Epithelial cell of proximal tubule (primary cell): ENCODE results near the gene RHOBTB1. TPM values are rescaled to one million over a fixed set of nuclear protein-coding genes. Genes with fewer than 3 reads are reported as not detected.

Experiments used
- total RNA-seq: library from RNA; depleted of rRNA; stranded (reverse); fragments of >200 nt; gene quantifications from 2 replicates; pipeline ENCODE4 v1.2.3, GENCODE V29; 2015

The RHOBTB1 gene
- total RNA-seq, 1 donor from 2014 or later: 22.2 TPM

Other genes with a start within 250 kb of the RHOBTB1 start
- 127 and 141 TPM in 2 replicates for gene CDK1, start 165.7 kb downstream of the RHOBTB1 start, total RNA-seq